GM18870 (cell line): ENCODE measurements around the gene C5orf52.
"Not testable (repeated sequence)": the region's sequence is repeated elsewhere in the genome, so short reads cannot be mapped to it uniquely, and the experiment has no call there.

ENCODE experiments used
- ATAC-seq: cut with Tn5 transposase; IDR thresholded peaks from one replicate; pipeline ENCODE4 v1.9.1; 2021; ENCODE audit warnings: moderate library complexity; ENCODE audit not compliant: unreplicated experiment

The C5orf52 gene

DNA sequence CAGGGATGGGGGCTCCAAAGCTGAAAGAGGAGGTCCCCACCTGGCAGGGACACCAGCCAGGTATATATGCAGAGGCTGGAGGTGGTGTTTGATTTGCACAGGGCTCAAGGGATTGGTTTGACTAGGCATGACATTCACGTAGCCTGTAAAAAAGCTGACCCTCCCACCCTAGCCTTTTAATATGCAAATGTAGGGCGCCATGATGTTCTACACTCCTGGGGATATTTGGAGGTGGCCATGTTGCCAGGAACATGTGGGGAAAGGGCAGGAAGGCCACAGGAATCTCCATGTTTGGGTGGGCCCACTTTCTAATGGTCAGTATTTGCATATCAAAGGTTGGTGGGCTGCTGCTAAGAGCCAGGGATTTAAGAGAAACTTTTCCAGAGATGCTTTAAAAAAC lies 47.9 kb downstream of the C5orf52 start:
- ATAC-seq = no peak

DNA sequence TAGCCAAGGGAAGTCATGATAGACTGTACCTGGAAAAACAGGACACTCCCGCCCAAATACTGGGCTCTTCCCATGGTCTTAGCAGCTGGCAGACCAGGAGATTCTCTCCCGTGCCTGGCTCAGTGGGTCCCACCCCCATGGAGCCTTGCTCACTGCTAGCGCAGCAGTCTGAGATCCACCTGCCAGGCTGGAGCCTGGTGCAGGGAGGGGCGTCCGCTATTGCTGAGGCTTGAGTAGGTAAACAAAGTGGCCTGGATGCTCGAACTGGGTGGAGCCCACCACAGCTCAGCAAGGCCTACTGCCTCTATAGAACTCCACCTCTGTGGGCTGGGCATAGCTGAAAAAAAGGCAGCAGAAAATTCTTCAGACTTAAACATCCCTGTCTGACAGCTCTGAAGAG lies 49.8 kb downstream of the C5orf52 start:
- ATAC-seq = no peak

- not testable (repeated sequence) for ATAC-seq
These were observed 51.6 kb downstream of the C5orf52 start for GRCh38 chr5:157722895-157723294.

GRCh38 chr5:157726607-157727006 lies 55.3 kb downstream of the C5orf52 start:
- ATAC-seq = not testable (repeated sequence)

- ATAC-seq = not testable (repeated sequence)
These were observed 56.5 kb downstream of the C5orf52 start for GRCh38 chr5:157727858-157728257.
